ENCODE data around the gene EYA2. TPM values are rescaled to one million over a fixed set of nuclear protein-coding genes. Genes with fewer than 3 reads are reported as not detected.

The EYA2 gene
- polyA plus RNA-seq, 1 donor (not counting 4 experiments of a cell fraction or from before 2014, with no cell fraction given) = not detected

DNA sequence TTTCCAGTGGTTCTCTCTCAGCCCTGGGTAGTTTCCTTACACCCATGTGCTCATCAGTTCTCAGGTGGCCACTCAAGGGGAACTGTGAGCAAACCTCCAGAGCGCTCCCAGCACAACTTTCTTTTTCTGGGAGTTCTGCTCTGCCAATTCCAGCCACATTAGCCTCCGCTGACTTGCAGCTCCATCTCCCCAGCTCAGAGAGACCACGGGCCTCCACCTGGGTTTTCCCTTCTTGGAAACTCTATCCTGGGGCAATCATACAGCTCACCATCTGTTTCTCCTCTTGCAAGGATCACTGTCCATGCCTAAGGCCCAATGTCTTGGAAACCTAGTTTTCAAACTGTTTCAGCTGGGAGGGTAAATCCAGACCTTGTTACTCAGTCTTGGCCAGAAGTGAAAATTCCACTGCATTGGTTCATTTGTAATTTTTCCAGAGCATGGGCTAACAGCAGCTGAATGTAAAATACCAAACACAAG is 129.9 kb downstream of the EYA2 start:
- Histone ChIP-seq H3K4me1 (ENCODE audit: control insufficient read depth, extremely low read depth, insufficient read depth, low read length) (no peaks in the 10 kb centered on the region), H3K36me3 (ENCODE audit: control insufficient read depth in 2 of 2, extremely low read depth in 1 of 2, insufficient read depth in 2 of 2, low read length in 2 of 2) (no peaks in the 10 kb centered on the region), H3K9ac (ENCODE audit: control insufficient read depth, extremely low read depth, insufficient read depth, low read length) (no peak overlapping the region), H3K27ac (ENCODE audit: control insufficient read depth, insufficient read depth, low read length) (no peak overlapping the region), H3K79me2 (ENCODE audit: control insufficient read depth, insufficient read depth, low read length) (no peaks in the 10 kb centered on the region), H2AFZ (ENCODE audit: control insufficient read depth, low read length) (no peak overlapping the region), H3K9me1 (ENCODE audit: control insufficient read depth, extremely low read depth, insufficient read depth, low read length) (no peaks in the 10 kb centered on the region), H3K4me3 (ENCODE audit: control insufficient read depth in 2 of 3, extremely low read depth in 1 of 3, insufficient read depth in 2 of 3, low read depth in 1 of 3, low read length in 3 of 3) (no peak overlapping the region), H3K4me2 (ENCODE audit: control insufficient read depth, extremely low read depth, insufficient read depth, low read depth, low read length) (no peak overlapping the region), H3K27me3 (ENCODE audit: control insufficient read depth, extremely low read depth, insufficient read depth, low read length) (peaks cover 6% of the 10 kb centered on the region), H4K20me1 (ENCODE audit: control insufficient read depth, extremely low read depth, insufficient read depth, low read length) (no peaks in the 10 kb centered on the region), H3K9me3 (ENCODE audit: control insufficient read depth, low read depth, low read length) (peaks cover 2% of the 10 kb centered on the region)
- FAIRE-seq (no peak), DNase-seq (ENCODE audit: low read depth, low spot score) (no peak)
- dilution Hi-C loops (cut with MboI; ENCODE audit: extremely low pct_ligation_motif_present, low sequenced_read_pairs) = no loop called here
- TF ChIP-seq, protein P1, sequence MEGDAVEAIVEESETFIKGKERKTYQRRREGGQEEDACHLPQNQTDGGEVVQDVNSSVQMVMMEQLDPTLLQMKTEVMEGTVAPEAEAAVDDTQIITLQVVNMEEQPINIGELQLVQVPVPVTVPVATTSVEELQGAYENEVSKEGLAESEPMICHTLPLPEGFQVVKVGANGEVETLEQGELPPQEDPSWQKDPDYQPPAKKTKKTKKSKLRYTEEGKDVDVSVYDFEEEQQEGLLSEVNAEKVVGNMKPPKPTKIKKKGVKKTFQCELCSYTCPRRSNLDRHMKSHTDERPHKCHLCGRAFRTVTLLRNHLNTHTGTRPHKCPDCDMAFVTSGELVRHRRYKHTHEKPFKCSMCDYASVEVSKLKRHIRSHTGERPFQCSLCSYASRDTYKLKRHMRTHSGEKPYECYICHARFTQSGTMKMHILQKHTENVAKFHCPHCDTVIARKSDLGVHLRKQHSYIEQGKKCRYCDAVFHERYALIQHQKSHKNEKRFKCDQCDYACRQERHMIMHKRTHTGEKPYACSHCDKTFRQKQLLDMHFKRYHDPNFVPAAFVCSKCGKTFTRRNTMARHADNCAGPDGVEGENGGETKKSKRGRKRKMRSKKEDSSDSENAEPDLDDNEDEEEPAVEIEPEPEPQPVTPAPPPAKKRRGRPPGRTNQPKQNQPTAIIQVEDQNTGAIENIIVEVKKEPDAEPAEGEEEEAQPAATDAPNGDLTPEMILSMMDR (optimal IDR thresholded peaks at IDR 0.05 in 1 of 3, IDR thresholded peaks at IDR 0.05 in 1 of 3, conservative IDR thresholded peaks at IDR 0.05 in 1 of 3; ENCODE audit: extremely low read depth in 1 of 3, insufficient read depth in 2 of 3, low read length in 3 of 3) = no peak
- no peak for TF ChIP-seq EZH2 (IDR thresholded peaks at IDR 0.05; ENCODE audit: low read length)

DNA sequence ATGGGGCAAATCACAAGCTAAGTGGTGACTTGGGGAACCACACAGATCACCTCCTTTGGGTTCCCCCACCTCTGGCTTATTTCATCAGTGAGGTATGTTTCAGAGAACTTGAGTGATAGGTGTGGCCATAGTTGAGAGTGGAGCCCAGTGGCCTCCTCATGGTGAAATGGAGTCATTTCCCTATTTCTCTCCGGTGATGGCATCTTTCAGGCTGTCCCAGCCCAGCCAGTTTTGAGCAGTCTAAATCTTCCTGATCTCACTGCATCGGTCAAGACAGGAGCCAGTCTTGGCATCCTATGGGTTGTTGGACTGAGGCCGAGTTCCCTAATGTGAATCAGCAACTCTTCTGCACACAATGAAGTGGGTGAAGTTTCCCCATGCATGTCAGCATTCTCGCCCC is 132.4 kb downstream of the EYA2 start:
- TF ChIP-seq, protein P1 (optimal IDR thresholded peaks at IDR 0.05 in 1 of 3, IDR thresholded peaks at IDR 0.05 in 1 of 3, conservative IDR thresholded peaks at IDR 0.05 in 1 of 3; ENCODE audit: extremely low read depth in 1 of 3, insufficient read depth in 2 of 3, low read length in 3 of 3) = no peak
- TF ChIP-seq EZH2 (IDR thresholded peaks at IDR 0.05; ENCODE audit: low read length) = no peak
- Histone ChIP-seq H3K27ac (ENCODE audit: control insufficient read depth, insufficient read depth, low read length) (no peak overlapping the region), H3K36me3 (ENCODE audit: control insufficient read depth in 2 of 2, extremely low read depth in 1 of 2, insufficient read depth in 2 of 2, low read length in 2 of 2) (no peaks in the 10 kb centered on the region), H2AFZ (ENCODE audit: control insufficient read depth, low read length) (no peak overlapping the region), H4K20me1 (ENCODE audit: control insufficient read depth, extremely low read depth, insufficient read depth, low read length) (no peaks in the 10 kb centered on the region), H3K27me3 (ENCODE audit: control insufficient read depth, extremely low read depth, insufficient read depth, low read length) (peaks cover 6% of the 10 kb centered on the region), H3K4me3 (ENCODE audit: control insufficient read depth in 2 of 3, extremely low read depth in 1 of 3, insufficient read depth in 2 of 3, low read depth in 1 of 3, low read length in 3 of 3) (no peak overlapping the region), H3K9me1 (ENCODE audit: control insufficient read depth, extremely low read depth, insufficient read depth, low read length) (no peaks in the 10 kb centered on the region), H3K4me2 (ENCODE audit: control insufficient read depth, extremely low read depth, insufficient read depth, low read depth, low read length) (no peak overlapping the region), H3K79me2 (ENCODE audit: control insufficient read depth, insufficient read depth, low read length) (no peaks in the 10 kb centered on the region), H3K9me3 (ENCODE audit: control insufficient read depth, low read depth, low read length) (peaks cover 2% of the 10 kb centered on the region), H3K4me1 (ENCODE audit: control insufficient read depth, extremely low read depth, insufficient read depth, low read length) (no peaks in the 10 kb centered on the region), H3K9ac (ENCODE audit: control insufficient read depth, extremely low read depth, insufficient read depth, low read length) (no peak overlapping the region)
- dilution Hi-C loops (cut with MboI; ENCODE audit: extremely low pct_ligation_motif_present, low sequenced_read_pairs) = no loop called here
- FAIRE-seq (no peak), DNase-seq (ENCODE audit: low read depth, low spot score) (no peak)
